Psoas muscle (tissue), 8 donors: Measurements from ENCODE around the gene CTTNBP2. TPM values are rescaled to one million over a fixed set of nuclear protein-coding genes. Genes with fewer than 3 reads are reported as not detected.

Experiments
- ATAC-seq, 4 donors: fragments of 200-7000 bp; cut with Tn5 transposase; one replicate each; pipeline ENCODE4 v1.9.1; 2020; ENCODE audit warnings: moderate library complexity in 3 of 4, mild to moderate bottlenecking in 2 of 4
- DNase-seq, 2 donors: peaks; one replicate each; pipeline ENCODE4 v3.0.0-alpha.2; 2020
- H3K27ac ChIP-seq: fragments of 200-600 bp; one replicate; pipeline ENCODE4 v1.8.0; 2022
- H3K27me3 ChIP-seq, 3 donors: fragments of 200-600 bp in 1 of 3; one replicate each; pipeline versions ENCODE4 v1.6.1 to v1.8.0; 2013 to 2022; ENCODE audit warnings: low read length in 2 of 3, mild to moderate bottlenecking in 2 of 3, moderate library complexity in 1 of 3; ENCODE audit not compliant: insufficient read depth in 3 of 3
- H3K36me3 ChIP-seq, 2 donors: fragments of 200-600 bp in 1 of 2; one replicate each; pipeline versions ENCODE4 v1.6.1 to v1.8.0; 2013 to 2022; ENCODE audit warnings: low read depth in 1 of 2, mild to moderate bottlenecking in 1 of 2, moderate library complexity in 1 of 2; ENCODE audit not compliant: insufficient read depth in 1 of 2
- H3K4me1 ChIP-seq: fragments of 200-600 bp; one replicate; pipeline ENCODE4 v1.8.0; 2022
- H3K4me3 ChIP-seq: fragments of 200-600 bp; one replicate; pipeline ENCODE4 v1.8.0; 2022; ENCODE audit warnings: mild to moderate bottlenecking
- H3K9me3 ChIP-seq: fragments of 200-600 bp; one replicate; pipeline ENCODE4 v1.8.0; 2022
- CTCF ChIP-seq: fragments of 200-600 bp; IDR thresholded peaks from one replicate; pipeline ENCODE4 v1.8.0; 2022; ENCODE audit warnings: antibody characterized with exemption
- WGBS, 3 donors: extraction: QIAGEN DNeasy Blood & Tissue Kit; methylation state at CpG; one replicate each; pipeline versions ENCODE4 v1.1.6 to v1.1.7; 2013; 5-methylcytosine and 5-hydroxymethylcytosine counted together
- intact Hi-C, 2 donors: fragments of 100-400 bp; cut with DNase I; formaldehyde crosslinking; loops; one replicate each; pipeline versions ENCODE4 v1.11.0 to v1.14.2; 2022
- polyA plus RNA-seq, 3 donors: library from polyadenylated mRNA; stranded (reverse); fragments of 200-250 nt; gene quantifications; one replicate each; pipeline ENCODE4 v1.2.3, GENCODE V29; 2013
- total RNA-seq, 4 donors: library from RNA; stranded (reverse); fragmentation: NEBNext Ultra II Directional in 2 of 4; extraction: Animal tissue kit (Norgen Biotek cat#: 25700) in 2 of 4; gene quantifications; one replicate each; pipeline versions ENCODE4 v1.2.1 to v1.2.4, GENCODE V29; 2021 to 2023
- donor health status: healthy with polysubstance abuse.
- donor health status: DM: no; HTN: no; CAD: no; lungs with moderate emphysema.
- donor health status: Bipolar disorder and iron deficiency.
- donor health status: healthy.
- donor health status: DM: yes; HTN: yes; CAD: no.
- donor health status: DM: no; HTN: no; CAD: no.
- donor health status: DM: no; HTN: no; CAD: no.
- donor health status: DM: yes; HTN: yes; CAD: no.

CTTNBP2 gene
- total and polyA plus RNA-seq, 7 donors, result 0.10 to 1.8 (median 0.38) TPM

GRCh38 chr7:117673839-117674238 is 199.4 kb downstream of the CTTNBP2 start:
- ATAC-seq (no peak), DNase-seq (no peak)
- no peaks in the 10 kb centered on the region for H3K9me3 ChIP-seq

GRCh38 chr7:117673367-117673766 is 199.9 kb downstream of the CTTNBP2 start:
- Histone ChIP-seq H3K36me3 (no peaks in the 10 kb centered on the region), H3K4me1 (no peaks in the 10 kb centered on the region), H3K9me3 (no peaks in the 10 kb centered on the region), H3K4me3 (no peak overlapping the region), H3K27me3 (no peaks in the 10 kb centered on the region), H3K27ac (no peak overlapping the region)
- WGBS, 3 donors, result 62 to 71% (median 68%) methylated on average over 14 of the region's 14 CpGs
- no peak for TF ChIP-seq CTCF
- intact Hi-C loops, result no loop called here
- ATAC-seq (no peak), DNase-seq (no peak)

More at GRCh38 chr7:117673839-117674238, 199.4 kb downstream of the CTTNBP2 start:
- Histone ChIP-seq H3K27me3 (no peaks in the 10 kb centered on the region), H3K27ac (no peak overlapping the region), H3K36me3 (no peaks in the 10 kb centered on the region), H3K4me3 (no peak overlapping the region), H3K4me1 (no peaks in the 10 kb centered on the region)
- intact Hi-C loops, result no loop called here
- no peak for TF ChIP-seq CTCF

- H3K4me3 ChIP-seq, result no peak overlapping the region
- no peak for DNase-seq
- whole genome bisulfite sequencing, 3 donors, result 31 to 53% (median 35%) methylated on average over 1 of the region's 1 CpG
- H3K4me1 ChIP-seq, result no peaks in the 10 kb centered on the region
- H3K27me3 ChIP-seq, result no peaks in the 10 kb centered on the region
- TF ChIP-seq CTCF, result no peak
- H3K9me3 ChIP-seq, result no peaks in the 10 kb centered on the region
- H3K36me3 ChIP-seq, result no peaks in the 10 kb centered on the region
- H3K27ac ChIP-seq, result no peak overlapping the region
- intact Hi-C loops, result no loop called here
- ATAC-seq, result no peak
These were observed 200.8 kb downstream of the CTTNBP2 start for GRCh38 chr7:117672453-117672852.

- TF ChIP-seq CTCF, result no peak
- intact Hi-C loops, result no loop called here
These were observed 203.4 kb downstream of the CTTNBP2 start for GRCh38 chr7:117669818-117670217.

GRCh38 chr7:117667456-117667855 is 205.8 kb downstream of the CTTNBP2 start:
- no peak for DNase-seq
- intact Hi-C loops, result no loop called here
- ATAC-seq, result no peak
- no peak overlapping the region for H3K27ac ChIP-seq
- no peak overlapping the region for H3K4me3 ChIP-seq
- no peaks in the 10 kb centered on the region for H3K4me1 ChIP-seq
- no peak for TF ChIP-seq CTCF
- no peaks in the 10 kb centered on the region for H3K36me3 ChIP-seq
- 73 to 90% (median 76%) methylated on average over 2 of the region's 2 CpGs for WGBS, 3 donors
- H3K9me3 ChIP-seq, result no peaks in the 10 kb centered on the region
- no peaks in the 10 kb centered on the region for H3K27me3 ChIP-seq

More at GRCh38 chr7:117669818-117670217, 203.4 kb downstream of the CTTNBP2 start:
- no peak for ATAC-seq
- Histone ChIP-seq H3K4me3 (no peak overlapping the region), H3K9me3 (no peaks in the 10 kb centered on the region), H3K4me1 (no peaks in the 10 kb centered on the region), H3K27ac (no peak overlapping the region), H3K27me3 (no peaks in the 10 kb centered on the region), H3K36me3 (no peaks in the 10 kb centered on the region)
- DNase-seq, result no peak
- WGBS, 3 donors, result 39 to 59% (median 39%) methylated on average over 4 of the region's 4 CpGs
